HepG2 (cell line): ENCODE data around the gene MLF1. TPM values are rescaled to one million over a fixed set of nuclear protein-coding genes. Genes with fewer than 3 reads are reported as not detected.

ENCODE experiments used
- ATAC-seq: fragments of 200-7000 bp; cut with Tn5 transposase; 3 replicates; pipeline ENCODE4 v1.9.1; 2020; ENCODE audit warnings: mild to moderate bottlenecking, moderate library complexity
- BruUV-seq: library from RNA; stranded (reverse); fragments of 400-500 nt; replicated peaks from 2 replicates; lab custom pipeline; 2021; lab: Mats Ljungman, UMichigan
- CTCF ChIA-PET: fragments of 300-600 bp; formaldehyde crosslinking; extraction: SDS; loops from one replicate; lab custom pipeline; 2021; ENCODE audit warnings: low total read pairs, inconsistent platforms, low intra/inter-chr PET ratio; lab: Yijun Ruan, JAX
- POLR2A ChIA-PET: fragments of 350-600 bp; sonication (Branson Sonifier 250); formaldehyde crosslinking; loops from one replicate; lab custom pipeline; 2020; ENCODE audit warnings: antibody characterized with exemption, inconsistent platforms; lab: Yijun Ruan, JAX
- DNase-seq: peaks from one replicate; pipeline ENCODE4 v3.0.0-alpha.2; 2015; ENCODE audit warnings: low spot score
- FAIRE-seq: peaks from 3 replicates; lab custom pipeline; 2011; peaks lifted over from hg19 to GRCh38; lab: Jason Lieb, UNC
- H2AFZ ChIP-seq: one replicate; pipeline ENCODE4 v1.6.1; 2011; ENCODE audit warnings: low read length, inconsistent platforms
- H3K27ac ChIP-seq: fragments of 300-600 bp; 3 replicates; pipeline ENCODE4 v1.8.0; 2011; ENCODE audit warnings: mixed run types, mild to moderate bottlenecking, mixed read lengths, low read length, inconsistent platforms; ENCODE audit not compliant: insufficient read depth; ENCODE audit errors: extremely low read length
- H3K27me3 ChIP-seq, 2 experiments: fragments of 200-600 bp in 1 of 2; 2 replicates in 1 of 2; 3 replicates in 1 of 2; pipeline versions ENCODE4 v1.6.0 to v1.8.0; 2011; ENCODE audit warnings: low read length in 2 of 2, mild to moderate bottlenecking in 2 of 2, moderate library complexity in 2 of 2, inconsistent platforms in 1 of 2; ENCODE audit not compliant: insufficient read depth in 2 of 2, control insufficient read depth in 1 of 2
- H3K36me3 ChIP-seq, 2 experiments: fragments of 200-600 bp in 1 of 2; replicated peaks in 1 of 2; 2 replicates in 1 of 2; 3 replicates in 1 of 2; pipeline versions ENCODE4 v1.5.1 to v1.8.0; 2011; ENCODE audit warnings: low read length in 2 of 2, inconsistent platforms in 1 of 2; ENCODE audit not compliant: insufficient read depth in 2 of 2, control insufficient read depth in 1 of 2
- H3K4me1 ChIP-seq: 2 replicates; pipeline ENCODE4 v1.5.1; 2012; ENCODE audit warnings: low read length, inconsistent platforms; ENCODE audit not compliant: insufficient read depth
- H3K4me2 ChIP-seq: 2 replicates; pipeline ENCODE4 v1.6.0; 2011; ENCODE audit warnings: low read depth, low read length, inconsistent platforms
- H3K4me3 ChIP-seq, 3 experiments: fragments of 200-600 bp in 1 of 3; sonication (generic), shearing (Covaris generic) in 1 of 3; replicated peaks in 1 of 3; 2 replicates each; pipeline ENCODE4 v1.5.1; 2011 to 2016; ENCODE audit warnings: low read length in 3 of 3, inconsistent platforms in 2 of 3, low read depth in 2 of 3, mild to moderate bottlenecking in 2 of 3, control low read depth in 1 of 3, mixed read lengths in 1 of 3; ENCODE audit not compliant: insufficient read depth in 1 of 3
- H3K79me2 ChIP-seq: one replicate; pipeline ENCODE4 v1.6.1; 2011; ENCODE audit warnings: low read length, inconsistent platforms; ENCODE audit not compliant: insufficient read depth
- H3K9ac ChIP-seq: 2 replicates; pipeline ENCODE4 v1.6.0; 2011; ENCODE audit warnings: mild to moderate bottlenecking, low read depth, low read length, inconsistent platforms; ENCODE audit not compliant: insufficient read depth
- H3K9me3 ChIP-seq: 2 replicates; pipeline ENCODE4 v1.5.1; 2012; ENCODE audit warnings: mild to moderate bottlenecking, low read length
- H4K20me1 ChIP-seq: 2 replicates; pipeline ENCODE4 v1.6.0; 2011; ENCODE audit warnings: inconsistent platforms, mild to moderate bottlenecking, low read length, moderate library complexity; ENCODE audit not compliant: insufficient read depth
- ERF ChIP-seq: IDR thresholded peaks from 2 replicates; pipeline ENCODE4 v1.6.1; 2018; ENCODE audit warnings: missing biosample characterization, missing genetic modification reagents
- HDAC6 ChIP-seq: fragments of 200-600 bp; sonication (generic); IDR thresholded peaks from 2 replicates; pipeline ENCODE4 v1.7.0; 2017; ENCODE audit warnings: mild to moderate bottlenecking, antibody characterized with exemption, low read length, low read depth
- JUNB ChIP-seq: sonication (generic); formaldehyde crosslinking; IDR thresholded peaks from 2 replicates; pipeline ENCODE4 v1.8.0; 2022; ENCODE audit warnings: missing genetic modification reagents, mild to moderate bottlenecking, borderline replicate concordance
- KAT7 ChIP-seq: IDR thresholded peaks from 2 replicates; pipeline ENCODE4 v1.6.1; 2018; ENCODE audit warnings: borderline replicate concordance, missing compliant biosample characterization
- KLF9 ChIP-seq: IDR thresholded peaks from 2 replicates; pipeline ENCODE4 v1.6.1; 2016; ENCODE audit warnings: low read depth
- MBD4 ChIP-seq: IDR thresholded peaks from 2 replicates; pipeline ENCODE4 v1.6.1; 2012; ENCODE audit warnings: low read length, inconsistent platforms, borderline replicate concordance
- MXD1 ChIP-seq: sonication (generic); formaldehyde crosslinking; IDR thresholded peaks from 2 replicates; pipeline ENCODE4 v1.4.0; 2020; ENCODE audit warnings: mild to moderate bottlenecking, missing genetic modification reagents
- TOE1 ChIP-seq: sonication (generic); formaldehyde crosslinking; IDR thresholded peaks from 2 replicates; pipeline ENCODE4 v1.4.0; 2020; ENCODE audit warnings: mild to moderate bottlenecking, missing genetic modification reagents
- ZNF576 ChIP-seq: sonication (generic); formaldehyde crosslinking; IDR thresholded peaks from 2 replicates; pipeline ENCODE4 v1.4.0; 2020; ENCODE audit warnings: mild to moderate bottlenecking, missing genetic modification reagents
- ZNF749 ChIP-seq: sonication (generic); formaldehyde crosslinking; IDR thresholded peaks from 2 replicates; pipeline ENCODE4 v1.8.0; 2022; ENCODE audit warnings: mild to moderate bottlenecking, missing genetic modification reagents, moderate library complexity, borderline replicate concordance
- WGBS: methylation state at CpG from one replicate; pipeline ENCODE4 v1.1.6; 2017; ENCODE audit warnings: low lambda C conversion rate; 5-methylcytosine and 5-hydroxymethylcytosine counted together
- in situ Hi-C: cut with HindIII; loops from 2 replicates; pipeline ENCODE4 v1.10.0; 2017; ENCODE audit warnings: low pct_unique_long_range_greater_than_20kb; ENCODE audit not compliant: extremely low pct_ligation_motif_present
- intact Hi-C: fragments of 100-400 bp; cut with micrococcal nuclease; formaldehyde crosslinking; loops from one replicate; pipeline ENCODE4 v1.10.0; 2022; ENCODE audit not compliant: unreplicated experiment
- polyA plus RNA-seq, 8 experiments: library from polyadenylated mRNA; depleted of rRNA in 3 of 8; stranded (reverse) in 7 of 8; unstranded in 1 of 8; fragments of >200 nt; fragmentation: Illumina TruSeq in 4 of 8; extraction: Trizol in 4 of 8; gene quantifications; 2 replicates each; pipeline versions ENCODE4 v1.2.1 to v1.2.3, GENCODE V29; 2011 to 2016; ENCODE audit warnings: low read depth in 4 of 8, missing spikeins in 1 of 8, mixed read lengths in 1 of 8; ENCODE audit not compliant: insufficient read depth in 1 of 8
- total RNA-seq, 5 experiments: library from RNA; depleted of rRNA; stranded (reverse); fragments of >200 nt; fragmentation: Illumina TruSeq; extraction: Trizol; gene quantifications; 2 replicates each; pipeline ENCODE4 v1.2.3, GENCODE V29; 2016; ENCODE audit warnings: low read depth in 1 of 5
- TF ChIP-seq, protein P1 (sequence below): sonication (generic); formaldehyde crosslinking; IDR thresholded peaks from 2 replicates; pipeline ENCODE4 v1.8.0; 2022; ENCODE audit warnings: missing genetic modification reagents, mild to moderate bottlenecking, moderate library complexity, borderline replicate concordance
- TF ChIP-seq, protein P2 (sequence below): IDR thresholded peaks from 2 replicates; pipeline ENCODE4 v1.6.1; 2016; ENCODE audit warnings: missing compliant biosample characterization, missing genetic modification reagents, borderline replicate concordance

Gene MLF1
- total and polyA plus RNA-seq, 2 of the 13 experiments (the other 11 are each of a cell fraction or from before 2014, with no cell fraction given), result 0.88 to 1.0 TPM

DNA sequence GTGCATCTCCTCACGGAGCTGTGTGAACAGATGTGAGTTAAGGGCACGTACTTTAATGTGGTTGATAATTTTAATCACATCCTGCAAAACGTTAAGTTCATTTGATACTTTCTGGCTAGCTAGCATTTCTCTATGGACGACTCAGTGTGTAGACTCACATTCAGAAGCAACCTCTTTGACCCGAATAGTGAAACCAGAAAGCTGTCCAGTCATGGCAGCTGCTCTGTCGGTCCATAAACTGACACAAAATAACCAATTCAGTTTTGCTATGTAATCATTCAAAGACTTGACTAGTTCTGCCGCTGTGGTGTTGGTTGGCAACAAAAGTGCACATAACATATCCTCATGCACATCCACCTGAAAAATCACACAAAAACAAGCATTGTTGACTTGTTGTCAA lies 69.7 kb downstream of the MLF1 start (continued):
- TF ChIP-seq, protein P1, sequence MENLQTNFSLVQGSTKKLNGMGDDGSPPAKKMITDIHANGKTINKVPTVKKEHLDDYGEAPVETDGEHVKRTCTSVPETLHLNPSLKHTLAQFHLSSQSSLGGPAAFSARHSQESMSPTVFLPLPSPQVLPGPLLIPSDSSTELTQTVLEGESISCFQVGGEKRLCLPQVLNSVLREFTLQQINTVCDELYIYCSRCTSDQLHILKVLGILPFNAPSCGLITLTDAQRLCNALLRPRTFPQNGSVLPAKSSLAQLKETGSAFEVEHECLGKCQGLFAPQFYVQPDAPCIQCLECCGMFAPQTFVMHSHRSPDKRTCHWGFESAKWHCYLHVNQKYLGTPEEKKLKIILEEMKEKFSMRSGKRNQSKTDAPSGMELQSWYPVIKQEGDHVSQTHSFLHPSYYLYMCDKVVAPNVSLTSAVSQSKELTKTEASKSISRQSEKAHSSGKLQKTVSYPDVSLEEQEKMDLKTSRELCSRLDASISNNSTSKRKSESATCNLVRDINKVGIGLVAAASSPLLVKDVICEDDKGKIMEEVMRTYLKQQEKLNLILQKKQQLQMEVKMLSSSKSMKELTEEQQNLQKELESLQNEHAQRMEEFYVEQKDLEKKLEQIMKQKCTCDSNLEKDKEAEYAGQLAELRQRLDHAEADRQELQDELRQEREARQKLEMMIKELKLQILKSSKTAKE (CRISPR knock-in tag), result no peak
- TF ChIP-seq HDAC6 (no peak), ZNF576 (no peak)

DNA sequence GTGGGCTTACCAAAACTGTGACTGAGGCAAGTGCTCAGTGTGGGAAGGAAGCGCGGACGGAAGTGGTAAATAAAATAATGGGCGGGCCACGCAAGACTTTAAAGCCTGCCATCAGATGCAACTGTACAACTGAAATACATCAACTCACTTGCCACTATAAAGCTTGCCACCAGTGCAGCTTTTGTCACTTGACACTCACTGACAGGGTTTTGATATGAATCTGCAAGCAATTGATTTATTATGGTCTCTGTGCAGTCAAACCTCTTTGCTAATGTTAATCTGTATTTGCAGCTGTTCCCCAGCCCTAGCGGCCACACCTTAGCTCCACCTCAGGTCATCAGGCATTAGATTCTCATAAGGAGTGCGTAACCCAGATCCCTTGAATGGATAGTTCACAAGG lies 71.0 kb downstream of the MLF1 start:
- no peak for TF ChIP-seq MXD1 (CRISPR knock-in tag)
- no peak for TF ChIP-seq KLF9
- no peak for TF ChIP-seq KAT7 (CRISPR knock-in tag)
- no peak for TF ChIP-seq JUNB
- TF ChIP-seq, protein P2, sequence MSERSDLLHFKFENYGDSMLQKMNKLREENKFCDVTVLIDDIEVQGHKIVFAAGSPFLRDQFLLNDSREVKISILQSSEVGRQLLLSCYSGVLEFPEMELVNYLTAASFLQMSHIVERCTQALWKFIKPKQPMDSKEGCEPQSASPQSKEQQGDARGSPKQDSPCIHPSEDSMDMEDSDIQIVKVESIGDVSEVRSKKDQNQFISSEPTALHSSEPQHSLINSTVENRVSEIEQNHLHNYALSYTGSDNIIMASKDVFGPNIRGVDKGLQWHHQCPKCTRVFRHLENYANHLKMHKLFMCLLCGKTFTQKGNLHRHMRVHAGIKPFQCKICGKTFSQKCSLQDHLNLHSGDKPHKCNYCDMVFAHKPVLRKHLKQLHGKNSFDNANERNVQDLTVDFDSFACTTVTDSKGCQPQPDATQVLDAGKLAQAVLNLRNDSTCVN, result no peak
- TF ChIP-seq MBD4, result no peak
- TF ChIP-seq ZNF749 (CRISPR knock-in tag), result no peak
- no peak for TF ChIP-seq ERF (CRISPR knock-in tag)
- TF ChIP-seq TOE1 (CRISPR knock-in tag), result no peak
- intact Hi-C loops (loop anchor here (5.0 to 10.0 kb wide), 4 partner anchors 90 to 1027 kb away; partner anchors contain the start of gene MFSD1), in situ Hi-C loops (loop anchor here (5.0 kb wide), 1 partner anchor 105 kb away; no protein-coding TSS in a partner anchor)
- Histone ChIP-seq H3K9ac (no peak overlapping the region), H3K4me3 (no peak overlapping the region), H3K9me3 (no peaks in the 10 kb centered on the region), H4K20me1 (no peaks in the 10 kb centered on the region; the same call in 1 of the 2 replicates), H3K4me2 (no peak overlapping the region), H3K27me3 (no peaks in the 10 kb centered on the region; a peak in 1 of 5 replicates), H3K36me3 (peaks cover 2 to 5% of the 10 kb centered on the region in 2 experiments; a peak in 2 of 5 replicates), H3K4me1 (peaks cover 23% of the 10 kb centered on the region), H3K27ac (no peak overlapping the region), H2AFZ (no peak overlapping the region), H3K79me2 (peaks cover 23% of the 10 kb centered on the region)
- DNase-seq (no peak), FAIRE-seq (no peak), ATAC-seq (no peak)
- no TSS peak for BruUV-seq
- POLR2A ChIA-PET, result no interaction called here
- CTCF ChIA-PET, result interaction anchor here (0.6 kb wide), 1 partner anchor 129 kb away, joined by 3 read pairs; no protein-coding TSS in a partner anchor
- 88% methylated on average over 7 of the region's 7 CpGs for WGBS
